Ecto neural progenitor cell (in vitro differentiated cells): ENCODE results near the gene RAPGEF6.
A peak's percentile ranks its signal among the peaks of the same experiment; 100 is the strongest.
"Not testable (repeated sequence)": the region's sequence is repeated elsewhere in the genome, so short reads cannot be mapped to it uniquely, and the experiment has no call there.

Source experiments
- DNase-seq: peaks from one replicate; pipeline ENCODE4 v3.0.0-alpha.2; 2018; ENCODE audit warnings: low spot score

The RAPGEF6 gene

DNA sequence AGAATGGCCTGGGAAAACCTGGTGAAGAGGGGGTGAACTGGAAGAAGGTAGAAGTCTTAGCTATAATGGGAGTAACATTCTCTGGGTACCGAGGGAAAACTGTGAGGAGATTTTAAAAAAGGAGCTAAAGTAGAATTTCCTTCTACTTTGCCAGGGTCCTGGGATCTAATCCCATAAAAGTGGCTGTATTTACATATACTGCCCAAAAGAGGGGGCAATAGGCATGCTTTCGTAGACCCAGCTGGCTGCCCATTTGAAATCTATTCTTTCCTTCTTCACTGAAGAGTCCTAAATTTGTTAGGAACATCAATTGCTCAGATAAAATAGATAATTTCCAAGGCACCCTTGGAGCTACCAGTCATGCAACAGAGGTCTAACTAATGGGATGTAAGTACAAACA is 212.0 kb downstream of the RAPGEF6 start:
- DNase-seq = no peak

GRCh38 chr5:131419877-131420276 is 215.2 kb downstream of the RAPGEF6 start:
- DNase-seq = no peak

GRCh38 chr5:131418846-131419245 is 216.2 kb downstream of the RAPGEF6 start:
- DNase-seq = no peak

DNA sequence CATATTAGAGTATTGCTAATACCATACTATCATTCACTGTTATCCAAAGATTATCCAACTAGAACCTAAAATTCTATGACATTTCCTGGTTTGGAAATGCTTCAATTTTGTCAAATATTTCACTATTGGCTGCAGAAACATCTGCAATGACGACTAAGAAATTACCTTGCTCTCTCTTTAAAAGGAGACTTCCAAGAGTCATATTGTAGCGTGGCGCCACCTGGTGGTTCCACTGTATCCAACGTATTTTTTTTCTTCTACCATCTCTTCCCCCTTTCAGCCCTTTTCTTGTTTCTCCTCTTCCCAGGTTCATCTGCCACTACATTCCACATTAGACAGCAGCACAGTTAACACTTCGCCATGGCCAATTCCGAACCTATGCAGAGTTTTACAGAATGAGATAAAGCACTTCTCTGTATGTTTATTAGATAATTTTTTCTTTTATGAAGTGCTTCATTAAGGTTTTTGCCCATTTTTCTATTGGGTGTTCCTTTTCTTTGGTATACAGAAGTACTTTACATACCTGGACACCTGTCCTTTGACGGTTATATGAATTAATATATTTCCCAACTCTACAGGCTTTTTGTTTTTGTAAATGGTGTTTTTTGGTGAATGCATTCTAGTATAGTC is 217.7 kb downstream of the RAPGEF6 start:
- peak; percentile 70 for DNase-seq

GRCh38 chr5:131416729-131417128 is 218.3 kb downstream of the RAPGEF6 start:
- no peak for DNase-seq

DNA sequence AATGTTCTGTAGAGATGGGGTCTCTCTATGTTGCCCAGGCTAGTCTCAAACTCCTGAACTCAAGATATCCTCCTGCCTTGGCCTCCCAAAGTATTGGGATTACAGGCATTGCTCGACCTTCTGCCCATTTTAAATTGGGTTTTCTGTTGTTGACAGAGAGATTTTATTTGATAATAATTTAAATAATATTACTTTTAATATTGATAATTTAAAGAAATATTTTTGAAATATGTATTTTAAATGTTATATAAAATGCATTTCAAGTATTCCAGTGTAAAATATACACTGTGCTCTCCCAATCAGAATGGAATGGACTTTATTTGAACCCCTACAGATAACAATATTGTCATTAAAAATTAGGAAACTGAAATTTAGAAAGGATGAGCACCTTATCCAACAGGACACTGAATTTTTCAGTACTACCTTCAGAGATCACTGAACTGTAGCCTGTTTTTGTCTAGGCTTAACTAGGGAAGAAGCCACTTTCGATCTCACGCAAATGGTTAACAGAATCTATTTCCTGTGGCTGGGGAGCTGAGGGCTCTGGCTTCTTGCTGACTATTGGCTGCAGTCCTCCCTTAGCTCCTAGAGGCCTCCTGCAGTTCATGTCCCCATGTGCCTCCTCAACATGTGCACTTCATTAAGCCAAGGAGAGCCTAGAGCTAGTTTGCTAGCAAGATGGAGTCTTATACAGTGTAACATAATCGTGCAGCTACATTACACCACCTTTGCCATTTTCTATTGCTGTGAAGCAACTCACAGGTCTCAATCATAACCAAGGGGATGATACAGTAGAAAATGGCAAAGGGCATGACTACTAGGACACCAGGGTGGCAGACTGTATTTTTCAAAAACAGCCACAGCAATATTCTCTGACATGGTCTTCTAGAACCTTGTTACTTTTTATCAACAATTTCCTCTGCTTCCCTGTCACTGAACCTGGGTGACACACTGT is 221.1 kb downstream of the RAPGEF6 start:
- no peak for DNase-seq

- DNase-seq = no peak
Measured at GRCh38 chr5:131406975-131407638, 227.9 kb downstream of the RAPGEF6 start.

DNA sequence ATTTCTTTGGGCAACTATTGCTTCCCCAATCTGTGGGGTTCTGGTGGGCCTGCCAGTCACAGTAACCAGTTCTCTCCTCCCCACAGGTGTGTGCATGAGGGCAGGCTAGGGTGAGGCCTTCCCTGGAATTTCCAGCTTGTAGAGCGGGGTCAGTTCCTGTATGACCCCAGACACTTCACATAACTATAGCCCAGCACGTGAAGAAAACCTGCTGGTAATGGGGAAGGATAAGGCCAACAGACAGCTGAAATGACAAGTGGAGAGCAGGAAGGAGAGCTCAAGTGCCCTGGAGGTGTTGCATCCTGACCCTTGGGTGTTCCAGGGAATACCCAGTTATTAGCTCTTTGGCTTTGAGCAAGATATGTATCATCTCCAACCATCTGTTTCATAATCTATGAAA is 229.0 kb downstream of the RAPGEF6 start:
- DNase-seq = no peak

DNA sequence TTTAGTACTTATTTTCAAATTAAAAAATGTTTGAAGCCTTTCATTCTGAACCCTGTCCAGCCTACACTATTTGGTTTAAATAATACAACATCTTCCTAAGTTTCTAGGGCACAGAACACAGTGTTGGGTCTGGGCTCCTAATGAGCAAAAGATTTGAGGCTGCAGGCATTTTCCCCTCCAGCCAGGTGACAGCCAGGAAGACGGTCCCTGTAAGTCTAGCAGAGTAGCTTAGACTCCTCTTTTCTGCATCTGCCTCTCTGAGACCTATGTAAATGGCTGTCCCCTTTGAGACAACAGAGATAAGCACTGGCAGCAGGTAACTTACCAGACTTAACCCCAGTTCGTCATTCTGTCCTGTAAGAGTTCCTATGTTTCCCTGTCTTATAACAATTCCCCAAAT is 229.4 kb downstream of the RAPGEF6 start:
- no peak for DNase-seq

DNA sequence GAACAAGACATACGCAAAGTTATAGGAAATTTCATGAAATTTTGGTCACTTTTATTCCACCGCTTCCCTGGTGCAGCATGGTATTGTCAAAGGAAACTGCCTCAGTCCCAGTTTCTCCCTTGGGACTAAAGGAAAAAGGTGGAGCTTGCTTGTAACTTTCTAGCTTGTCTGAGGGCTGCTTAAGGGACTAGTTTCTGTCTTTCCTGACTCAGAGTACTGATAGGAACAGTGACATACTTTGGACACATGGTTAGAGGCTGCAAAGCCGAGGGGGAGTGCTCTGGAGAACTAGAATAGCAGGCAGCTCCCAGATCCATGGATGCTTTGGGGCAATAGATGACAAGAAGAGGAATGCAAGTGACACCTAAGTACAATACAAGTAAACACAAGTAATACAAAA is 234.4 kb downstream of the RAPGEF6 start:
- no peak for DNase-seq

DNA sequence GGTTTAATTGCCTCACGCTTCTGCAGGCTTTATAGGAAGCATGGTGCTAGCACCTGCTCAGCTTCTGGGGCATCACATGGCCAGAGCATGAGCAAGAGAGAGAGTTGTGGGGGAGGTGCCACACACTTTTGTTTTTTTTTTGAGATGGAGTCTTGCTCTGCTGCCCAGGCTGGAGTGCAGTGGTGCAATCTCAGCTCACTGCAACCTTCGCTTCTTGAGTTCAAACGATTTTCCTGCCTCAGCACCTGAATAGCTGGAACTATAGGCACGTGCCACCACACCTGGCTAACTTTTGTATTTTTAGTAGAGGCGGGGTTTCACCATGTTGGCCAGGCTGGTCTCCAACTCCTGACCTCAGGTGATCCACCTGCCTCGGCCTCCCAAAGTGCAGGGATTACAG is 236.0 kb downstream of the RAPGEF6 start:
- not testable (repeated sequence) for DNase-seq

DNA sequence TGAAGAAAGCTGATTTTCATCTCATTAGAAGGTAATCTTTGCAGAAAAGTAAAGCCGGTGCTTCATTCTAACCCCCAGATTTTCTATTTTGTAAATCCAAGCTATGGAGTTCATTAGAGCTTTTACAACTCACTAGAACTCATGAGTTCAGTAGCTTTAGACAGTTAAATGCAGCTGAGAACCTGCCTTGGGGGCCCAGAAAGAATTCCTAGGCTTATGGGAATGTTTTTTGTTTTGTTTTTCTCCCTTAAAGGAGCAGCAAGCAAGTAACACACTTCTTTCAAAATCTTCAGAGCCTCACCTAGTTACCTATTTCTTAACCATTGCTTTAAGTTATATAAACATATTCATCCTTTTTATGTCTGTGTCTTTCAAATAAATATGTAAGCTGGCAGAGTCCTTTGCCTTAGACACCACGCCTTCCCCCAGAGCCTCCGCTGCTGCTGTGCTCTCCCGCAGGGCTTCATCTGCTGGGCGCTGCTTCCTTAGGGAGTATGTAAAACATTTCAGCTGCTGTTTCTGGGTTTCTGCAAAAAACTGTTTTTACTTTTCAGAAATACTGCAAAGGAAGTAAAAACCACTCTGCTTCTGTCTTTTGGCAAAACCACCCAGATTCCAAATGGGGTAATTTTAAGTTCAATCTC is 238.3 kb downstream of the RAPGEF6 start:
- DNase-seq = no peak

- no peak for DNase-seq
Measured at GRCh38 chr5:131396015-131396414, 239.0 kb downstream of the RAPGEF6 start.

GRCh38 chr5:131394128-131394527 is 240.9 kb downstream of the RAPGEF6 start:
- DNase-seq = no peak

DNA sequence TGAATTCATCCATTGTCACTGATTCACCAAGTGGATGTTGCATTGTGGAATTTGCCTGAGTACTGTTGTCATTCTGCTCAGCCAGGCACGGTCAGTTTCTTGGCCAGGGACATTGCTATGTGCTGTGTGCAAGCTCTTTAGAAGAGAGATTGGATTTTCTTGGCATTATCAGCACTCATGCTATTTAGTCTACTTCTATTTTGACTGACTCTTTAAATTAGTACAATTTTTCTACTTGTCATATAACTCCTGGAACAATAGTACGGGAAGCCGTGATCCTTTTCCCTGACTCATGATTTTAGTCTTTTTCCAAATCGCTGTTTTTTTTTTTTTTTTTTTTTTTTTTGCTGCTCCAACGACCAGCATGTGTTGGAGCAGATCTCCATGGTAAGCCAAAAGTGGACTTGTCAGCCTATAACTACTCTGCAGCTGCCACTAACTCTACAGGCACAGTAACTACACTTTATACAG is 241.5 kb downstream of the RAPGEF6 start:
- no peak for DNase-seq

GRCh38 chr5:131392466-131393095 is 242.4 kb downstream of the RAPGEF6 start:
- DNase-seq = no peak

DNA sequence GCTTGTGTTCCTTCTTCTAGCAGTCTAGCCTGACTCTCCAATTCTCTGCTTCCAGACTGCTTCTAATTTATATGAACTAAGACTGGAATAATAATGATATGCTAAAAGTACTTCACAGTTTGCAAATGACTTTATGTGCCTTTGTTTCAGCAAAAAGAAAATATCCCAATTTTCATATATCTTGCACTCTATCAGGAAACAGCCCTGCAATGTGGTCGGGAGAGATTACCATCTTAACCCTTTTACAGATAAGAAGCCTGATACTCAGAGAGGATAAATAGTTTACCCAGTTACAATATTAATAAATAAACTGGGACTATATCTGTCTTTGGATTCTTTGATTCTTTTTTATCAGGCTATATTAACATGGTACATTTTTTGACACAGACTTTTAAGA is 245.2 kb downstream of the RAPGEF6 start:
- DNase-seq = no peak

DNA sequence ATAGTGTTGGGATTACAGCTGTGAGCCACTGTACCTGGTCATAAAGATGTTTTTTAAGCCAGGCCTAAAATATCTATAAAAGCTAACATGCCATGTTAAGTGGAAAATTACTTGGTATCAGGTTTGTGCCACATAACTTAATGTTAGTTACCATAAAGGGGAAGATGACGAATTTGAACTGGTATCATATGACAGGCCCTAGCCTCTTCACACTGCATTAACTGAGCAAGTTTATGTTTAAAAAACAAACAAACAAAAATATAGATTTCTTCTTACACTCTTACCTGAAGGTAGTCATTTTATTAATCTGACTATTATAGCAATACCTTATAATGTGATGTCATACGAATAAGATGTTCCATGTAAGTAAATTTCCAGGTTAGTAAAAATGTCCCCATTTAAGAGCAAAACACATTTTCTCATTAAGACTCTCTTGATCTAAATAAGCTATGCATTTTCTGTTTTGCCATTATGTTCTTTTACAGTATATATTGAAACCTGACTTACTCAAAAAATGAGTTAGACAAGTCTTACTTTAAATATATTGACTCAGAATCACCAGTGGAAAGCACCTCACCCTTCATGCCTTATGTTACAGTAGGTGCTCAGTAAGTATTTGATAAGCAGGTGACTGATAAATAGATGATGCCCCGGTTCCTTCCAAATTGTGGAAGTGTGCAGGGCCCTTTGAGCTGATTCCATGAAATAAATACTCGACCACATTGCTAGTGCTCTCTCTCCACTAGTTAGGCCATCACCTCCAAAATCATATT is 245.7 kb downstream of the RAPGEF6 start:
- DNase-seq = no peak

DNA sequence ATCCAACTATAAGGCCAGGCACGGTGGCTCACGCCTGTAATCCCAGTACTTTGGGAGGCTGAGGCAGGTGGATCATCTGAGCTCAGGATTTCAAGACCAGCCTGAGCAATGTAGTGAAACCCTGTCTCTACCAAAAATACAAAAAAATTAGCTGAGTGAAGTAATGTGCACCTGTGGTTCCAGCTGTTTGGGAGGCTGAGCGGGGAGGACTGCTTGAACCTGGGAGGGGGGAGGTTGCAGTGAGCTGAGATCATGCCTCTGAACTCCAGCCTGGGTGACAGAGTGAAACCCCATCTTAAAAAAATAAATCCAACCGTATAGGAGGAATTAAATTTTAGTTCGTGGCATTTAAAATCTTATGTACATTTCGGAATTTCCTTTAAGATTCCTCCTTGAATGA is 247.8 kb downstream of the RAPGEF6 start:
- DNase-seq = no peak

GRCh38 chr5:131386779-131387178 is 248.2 kb downstream of the RAPGEF6 start:
- DNase-seq = no peak

- no peak for DNase-seq
Measured at GRCh38 chr5:131386124-131386523, 248.9 kb downstream of the RAPGEF6 start.
